Fibroblast of mammary gland (primary cell): ENCODE measurements around the gene INIP.

Source experiments
- DNase-seq: peaks from one replicate; pipeline ENCODE4 v3.0.0-alpha.2; 2010; ENCODE audit warnings: low read depth
- H3K4me3 ChIP-seq: 2 replicates; pipeline ENCODE4 v1.5.1; 2011; ENCODE audit warnings: low read depth, mild to moderate bottlenecking, low read length, moderate library complexity; ENCODE audit not compliant: control insufficient read depth
- CTCF ChIP-seq: conservative IDR thresholded peaks from 2 replicates; pipeline ENCODE4 v1.5.1; 2011; ENCODE audit warnings: low read depth, low read length, inconsistent platforms; ENCODE audit not compliant: control insufficient read depth, insufficient read depth

Gene INIP

GRCh38 chr9:112760821-112761220, 42.9 kb upstream of the INIP start:
- no peak overlapping the region for H3K4me3 ChIP-seq
- no peak for TF ChIP-seq CTCF

GRCh38 chr9:112757940-112758339, 40.0 kb upstream of the INIP start:
- no peak for TF ChIP-seq CTCF
- H3K4me3 ChIP-seq, result no peak overlapping the region
- no peak for DNase-seq

More at GRCh38 chr9:112760821-112761220, 42.9 kb upstream of the INIP start:
- DNase-seq, result no peak

- no peak overlapping the region for H3K4me3 ChIP-seq
- no peak for TF ChIP-seq CTCF
- no peak for DNase-seq
Measured at GRCh38 chr9:112757282-112757883, 39.5 kb upstream of the INIP start.

- no peak for TF ChIP-seq CTCF
- DNase-seq, result no peak
- no peak overlapping the region for H3K4me3 ChIP-seq
Measured at GRCh38 chr9:112755675-112756074, 37.8 kb upstream of the INIP start.

- H3K4me3 ChIP-seq, result no peak overlapping the region
- TF ChIP-seq CTCF, result no peak
- no peak for DNase-seq
Measured at GRCh38 chr9:112755016-112755427, 37.1 kb upstream of the INIP start.

- no peak for TF ChIP-seq CTCF
- H3K4me3 ChIP-seq, result no peak overlapping the region
- peak; percentile 52 for DNase-seq
Measured at GRCh38 chr9:112754578-112754977, 36.7 kb upstream of the INIP start.

- DNase-seq, result peak; percentile 87
- TF ChIP-seq CTCF, result no peak
- H3K4me3 ChIP-seq, result no peak overlapping the region
Measured at GRCh38 chr9:112753725-112754124, 35.8 kb upstream of the INIP start.
